Measurements from ENCODE around the gene GBA3. TPM values are rescaled to one million over a fixed set of nuclear protein-coding genes. Genes with fewer than 3 reads are reported as not detected.

GBA3 gene
- total RNA-seq, 1 donor from 2014 or later: not detected

GRCh38 chr4:22754116-22754515 lies 61.4 kb downstream of the GBA3 start:
- DNase-seq: no peak
- intact Hi-C loops (cut with DNase I): no loop called here
- ATAC-seq (ENCODE audit: poor library complexity): no peak

- DNase-seq (no peak), ATAC-seq (ENCODE audit: poor library complexity) (no peak)
- intact Hi-C loops (cut with DNase I): no loop called here
These were observed 69.8 kb downstream of the GBA3 start for GRCh38 chr4:22762548-22762947.

- ATAC-seq (ENCODE audit: poor library complexity) (no peak), DNase-seq (no peak)
- intact Hi-C loops (cut with DNase I): no loop called here
These were observed 71.4 kb downstream of the GBA3 start for GRCh38 chr4:22764183-22764582.

- ATAC-seq (ENCODE audit: poor library complexity) (no peak), DNase-seq (no peak)
- intact Hi-C loops (cut with DNase I): no loop called here
These were observed 73.3 kb downstream of the GBA3 start for GRCh38 chr4:22766068-22766467.

GRCh38 chr4:22778547-22779163 lies 85.9 kb downstream of the GBA3 start:
- intact Hi-C loops (cut with DNase I): no loop called here
- peak; percentile 24 for DNase-seq
- no peak for ATAC-seq (ENCODE audit: poor library complexity)

- no peak for DNase-seq
- no peak for ATAC-seq (ENCODE audit: poor library complexity)
- intact Hi-C loops (cut with DNase I): no loop called here
These were observed 87.6 kb downstream of the GBA3 start for GRCh38 chr4:22780317-22780716.

- no peak for ATAC-seq (ENCODE audit: poor library complexity)
- intact Hi-C loops (cut with DNase I): no loop called here
- DNase-seq: no peak
These were observed 88.1 kb downstream of the GBA3 start for GRCh38 chr4:22780797-22781196.

GRCh38 chr4:22787753-22788375 lies 95.1 kb downstream of the GBA3 start:
- intact Hi-C loops (cut with DNase I): no loop called here
- no peak for DNase-seq

GRCh38 chr4:22790631-22791030 lies 97.9 kb downstream of the GBA3 start:
- intact Hi-C loops (cut with DNase I): no loop called here
- no peak for ATAC-seq (ENCODE audit: poor library complexity)
- DNase-seq: no peak

More at GRCh38 chr4:22787753-22788375, 95.1 kb downstream of the GBA3 start:
- no peak for ATAC-seq (ENCODE audit: poor library complexity)

GRCh38 chr4:22794732-22795131 lies 102.0 kb downstream of the GBA3 start:
- intact Hi-C loops (cut with DNase I): no loop called here
- no peak for ATAC-seq (ENCODE audit: poor library complexity)

GRCh38 chr4:22801391-22801790 lies 108.7 kb downstream of the GBA3 start:
- no peak for ATAC-seq (ENCODE audit: poor library complexity)
- intact Hi-C loops (cut with DNase I): no loop called here
- DNase-seq: no peak

More at GRCh38 chr4:22794732-22795131, 102.0 kb downstream of the GBA3 start:
- DNase-seq: no peak

- intact Hi-C loops (cut with DNase I): no loop called here
- ATAC-seq (ENCODE audit: poor library complexity): no peak
- no peak for DNase-seq
These were observed 110.1 kb downstream of the GBA3 start for GRCh38 chr4:22802876-22803275.

GRCh38 chr4:22803512-22803911 lies 110.8 kb downstream of the GBA3 start:
- ATAC-seq (ENCODE audit: poor library complexity) (no peak), DNase-seq (no peak)
- intact Hi-C loops (cut with DNase I): no loop called here

GRCh38 chr4:22814906-22815305 lies 122.2 kb downstream of the GBA3 start:
- intact Hi-C loops (cut with DNase I): no loop called here
- ATAC-seq (ENCODE audit: poor library complexity): no peak
- no peak for DNase-seq

- intact Hi-C loops (cut with DNase I): no loop called here
- ATAC-seq (ENCODE audit: poor library complexity): no peak
- no peak for DNase-seq
These were observed 131.4 kb downstream of the GBA3 start for GRCh38 chr4:22824091-22824490.

GRCh38 chr4:22842360-22843018 lies 149.8 kb downstream of the GBA3 start:
- intact Hi-C loops (cut with DNase I): no loop called here
- no peak for DNase-seq
- ATAC-seq (ENCODE audit: poor library complexity): no peak

GRCh38 chr4:22848332-22848731 lies 155.6 kb downstream of the GBA3 start:
- no peak for ATAC-seq (ENCODE audit: poor library complexity)

GRCh38 chr4:22850055-22850454 lies 157.3 kb downstream of the GBA3 start:
- no peak for ATAC-seq (ENCODE audit: poor library complexity)
- intact Hi-C loops (cut with DNase I): no loop called here
- no peak for DNase-seq

More at GRCh38 chr4:22848332-22848731, 155.6 kb downstream of the GBA3 start:
- DNase-seq: no peak
- intact Hi-C loops (cut with DNase I): no loop called here

GRCh38 chr4:22850630-22851029 lies 157.9 kb downstream of the GBA3 start:
- ATAC-seq (ENCODE audit: poor library complexity) (no peak), DNase-seq (no peak)
- intact Hi-C loops (cut with DNase I): no loop called here

GRCh38 chr4:22857411-22857810 lies 164.7 kb downstream of the GBA3 start:
- ATAC-seq (ENCODE audit: poor library complexity) (no peak), DNase-seq (no peak)
- intact Hi-C loops (cut with DNase I): no loop called here

Measured in Right ventricle myocardium superior (tissue), 1 donor.